Thymus (tissue), 11 donors: Measurements from ENCODE around the gene AUH. TPM values are rescaled to one million over a fixed set of nuclear protein-coding genes. Genes with fewer than 3 reads are reported as not detected.

Experiments used
- DNase-seq, 9 donors: peaks; one replicate each; pipeline ENCODE4 v3.0.0-alpha.2; 2013; ENCODE audit warnings: low spot score in 9 of 9, low read depth in 6 of 9, missing footprints in 1 of 9
- H3K27ac ChIP-seq, 2 donors: one replicate each; pipeline ENCODE4 v1.5.1; 2013; ENCODE audit warnings: control low read depth in 1 of 2, low read depth in 1 of 2, low read length in 1 of 2, mild to moderate bottlenecking in 1 of 2, moderate library complexity in 1 of 2
- H3K27me3 ChIP-seq, 2 donors: one replicate each; pipeline ENCODE4 v1.5.1; 2013; ENCODE audit warnings: low read length in 1 of 2; ENCODE audit not compliant: control insufficient read depth in 2 of 2, insufficient read depth in 1 of 2
- H3K36me3 ChIP-seq, 2 donors: one replicate each; pipeline ENCODE4 v1.5.1; 2013; ENCODE audit warnings: low read length in 1 of 2, mild to moderate bottlenecking in 1 of 2, moderate library complexity in 1 of 2; ENCODE audit not compliant: control insufficient read depth in 2 of 2, insufficient read depth in 2 of 2
- H3K4me1 ChIP-seq, 2 donors: one replicate each; pipeline ENCODE4 v1.5.1; 2013; ENCODE audit warnings: low read length in 2 of 2; ENCODE audit not compliant: control insufficient read depth in 2 of 2, insufficient read depth in 2 of 2
- H3K4me3 ChIP-seq, 2 donors: one replicate each; pipeline ENCODE4 v1.5.1; 2013; ENCODE audit warnings: low read length in 2 of 2, control low read depth in 1 of 2, mild to moderate bottlenecking in 1 of 2
- H3K9me3 ChIP-seq, 2 donors: one replicate each; pipeline ENCODE4 v1.5.1; 2013; ENCODE audit warnings: low read length in 1 of 2, mild to moderate bottlenecking in 1 of 2; ENCODE audit not compliant: control insufficient read depth in 2 of 2, insufficient read depth in 1 of 2
- WGBS: extraction: QIAGEN DNeasy Blood & Tissue Kit; methylation state at CpG from one replicate; pipeline ENCODE4 v1.1.7; 2013; 5-methylcytosine and 5-hydroxymethylcytosine counted together
- polyA plus RNA-seq: library from polyadenylated mRNA; stranded (reverse); fragments of 200-250 nt; gene quantifications from one replicate; pipeline ENCODE4 v1.2.3, GENCODE V29; 2013
- total RNA-seq: library from RNA; stranded (reverse); fragments of 120-200 nt; gene quantifications from one replicate; pipeline ENCODE4 v1.2.4, GENCODE V29; 2013
- donor health status: healthy.

AUH gene
- total and polyA plus RNA-seq, 2 donors = 14.2 to 41.5 TPM

GRCh38 chr9:91245431-91246313 lies 116.0 kb downstream of the AUH start:
- no peak overlapping the region for H3K27ac ChIP-seq

DNA sequence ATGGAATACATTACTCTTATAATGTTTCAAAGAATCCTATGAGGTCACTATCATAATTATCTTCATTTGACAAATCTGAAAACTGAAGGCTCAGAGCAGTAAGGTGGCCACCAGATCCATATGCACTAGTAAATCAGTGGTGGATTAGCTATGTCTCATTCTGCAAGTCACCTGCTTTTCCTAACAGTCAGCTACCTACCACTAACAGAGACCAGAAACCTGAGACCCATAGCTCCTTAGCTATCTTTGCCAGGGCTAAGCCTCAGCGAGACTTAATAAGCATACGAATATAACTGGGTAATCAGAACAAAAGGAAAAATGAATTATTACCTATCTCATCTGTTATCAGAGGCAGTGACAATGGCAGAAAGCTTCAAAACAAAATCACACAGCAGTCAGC lies 118.7 kb downstream of the AUH start:
- Histone ChIP-seq H3K9me3 (no peaks in the 10 kb centered on the region), H3K36me3 (no peaks in the 10 kb centered on the region), H3K27me3 (no peaks in the 10 kb centered on the region), H3K4me1 (peaks cover 0 to 4% of the 10 kb centered on the region in 2 donors), H3K4me3 (no peak overlapping the region), H3K27ac (no peak overlapping the region)
- no peak for DNase-seq
- 97% methylated on average over 2 of the region's 2 CpGs for WGBS

More at GRCh38 chr9:91245431-91246313, 116.0 kb downstream of the AUH start:
- peak in 1 of 9 donors; percentile 13 for DNase-seq
- H3K9me3 ChIP-seq = no peaks in the 10 kb centered on the region
- 86% methylated on average over 8 of the region's 8 CpGs for WGBS
- H3K36me3 ChIP-seq = no peaks in the 10 kb centered on the region
- H3K27me3 ChIP-seq = no peaks in the 10 kb centered on the region
- H3K4me1 ChIP-seq = peaks cover 0 to 4% of the 10 kb centered on the region in 2 donors
- no peak overlapping the region for H3K4me3 ChIP-seq

GRCh38 chr9:91241909-91242308 lies 119.8 kb downstream of the AUH start:
- H3K4me3 ChIP-seq = no peak overlapping the region
- no peaks in the 10 kb centered on the region for H3K27me3 ChIP-seq
- no peak overlapping the region for H3K27ac ChIP-seq
- DNase-seq = no peak
- no peaks in the 10 kb centered on the region for H3K36me3 ChIP-seq
- no peaks in the 10 kb centered on the region for H3K9me3 ChIP-seq
- peaks cover 0 to 4% of the 10 kb centered on the region in 2 donors for H3K4me1 ChIP-seq
- 98% methylated on average over 4 of the region's 4 CpGs for WGBS

DNA sequence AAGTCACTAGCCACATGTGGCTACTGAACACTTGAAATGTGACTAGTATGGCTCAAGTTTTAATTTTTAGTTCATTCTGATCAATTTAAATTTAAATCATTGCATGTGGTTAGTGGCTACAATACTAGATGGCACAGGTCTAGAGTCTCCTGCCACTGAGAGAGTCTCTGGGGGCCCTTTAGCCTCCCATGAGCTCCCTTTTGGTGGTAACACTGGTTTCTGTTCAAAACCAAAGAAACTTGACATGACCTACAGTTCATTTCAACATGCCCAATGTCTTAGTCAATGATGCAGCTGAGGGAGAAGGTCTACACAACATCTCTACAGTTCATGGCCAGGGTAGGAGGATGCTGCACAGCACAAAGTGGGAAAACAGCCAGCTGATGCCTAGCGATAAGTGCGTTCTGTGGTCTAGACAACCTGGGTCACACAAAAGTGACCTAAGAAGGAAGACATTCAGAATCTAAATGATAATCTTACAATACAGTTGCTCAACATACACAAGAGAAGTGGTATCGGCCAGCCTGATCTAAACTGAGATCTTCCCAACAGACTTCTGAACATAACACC lies 121.0 kb downstream of the AUH start:
- H3K36me3 ChIP-seq = no peaks in the 10 kb centered on the region
- H3K9me3 ChIP-seq = no peaks in the 10 kb centered on the region
- no peak overlapping the region for H3K27ac ChIP-seq
- no peak for DNase-seq
- no peaks in the 10 kb centered on the region for H3K27me3 ChIP-seq
- peaks cover 0 to 2% of the 10 kb centered on the region in 2 donors for H3K4me1 ChIP-seq
- WGBS = 97% methylated on average over 3 of the region's 3 CpGs
- no peak overlapping the region for H3K4me3 ChIP-seq

- Histone ChIP-seq H3K27me3 (no peaks in the 10 kb centered on the region), H3K4me1 (no peaks in the 10 kb centered on the region), H3K4me3 (no peak overlapping the region), H3K36me3 (no peaks in the 10 kb centered on the region), H3K9me3 (no peaks in the 10 kb centered on the region), H3K27ac (no peak overlapping the region)
- WGBS = 94% methylated on average over 5 of the region's 5 CpGs
- DNase-seq = no peak
These were observed 122.2 kb downstream of the AUH start for GRCh38 chr9:91239367-91240111.

DNA sequence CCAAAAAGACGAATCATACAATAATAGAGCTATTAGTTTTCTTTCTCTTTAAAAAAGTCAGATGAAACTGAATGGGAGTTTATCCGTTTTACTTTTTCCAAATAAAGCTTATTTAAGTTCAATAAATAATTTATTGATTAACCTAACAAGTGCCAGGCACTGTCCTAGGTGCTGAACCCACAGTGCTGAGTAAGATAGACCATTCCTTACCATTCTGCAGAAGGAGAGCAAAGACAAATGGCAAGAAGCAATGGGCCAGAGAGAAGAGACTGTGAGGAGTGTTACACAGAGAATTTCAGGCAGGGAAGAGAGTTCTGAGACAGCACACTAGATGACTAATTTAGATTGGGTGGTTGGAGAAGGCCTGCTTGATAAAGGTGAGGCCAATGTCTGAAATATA lies 127.2 kb downstream of the AUH start:
- no peaks in the 10 kb centered on the region for H3K4me1 ChIP-seq
- H3K9me3 ChIP-seq = no peaks in the 10 kb centered on the region

DNA sequence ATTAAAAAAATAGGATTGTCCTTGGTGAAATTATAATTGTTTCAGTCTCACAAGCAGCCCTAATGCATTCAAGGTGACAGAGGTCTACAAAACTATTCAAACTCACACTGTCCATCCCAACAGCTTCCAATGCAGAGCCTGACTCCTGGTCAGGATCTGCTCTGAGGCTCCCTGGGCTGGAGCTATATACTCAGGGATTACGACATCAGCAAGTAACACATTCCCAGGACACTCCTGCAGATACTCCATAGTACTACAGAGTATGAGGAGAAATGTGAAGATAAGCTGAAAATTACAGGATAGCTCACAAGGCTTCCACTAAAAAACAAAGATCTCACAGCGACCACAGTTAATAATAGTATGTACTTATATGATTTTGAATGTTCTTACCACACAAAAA lies 130.1 kb downstream of the AUH start:
- H3K4me1 ChIP-seq = no peaks in the 10 kb centered on the region
- no peaks in the 10 kb centered on the region for H3K36me3 ChIP-seq
- H3K4me3 ChIP-seq = no peak overlapping the region
- no peak for DNase-seq
- H3K27me3 ChIP-seq = no peaks in the 10 kb centered on the region
- H3K27ac ChIP-seq = no peak overlapping the region
- WGBS = 98% methylated on average over 2 of the region's 2 CpGs
- no peaks in the 10 kb centered on the region for H3K9me3 ChIP-seq

More for the DNA sequence above, 127.2 kb downstream of the AUH start:
- 98% methylated on average over 2 of the region's 2 CpGs for WGBS
- H3K27ac ChIP-seq = no peak overlapping the region
- no peak for DNase-seq
- no peaks in the 10 kb centered on the region for H3K27me3 ChIP-seq
- H3K4me3 ChIP-seq = no peak overlapping the region
- no peaks in the 10 kb centered on the region for H3K36me3 ChIP-seq

DNA sequence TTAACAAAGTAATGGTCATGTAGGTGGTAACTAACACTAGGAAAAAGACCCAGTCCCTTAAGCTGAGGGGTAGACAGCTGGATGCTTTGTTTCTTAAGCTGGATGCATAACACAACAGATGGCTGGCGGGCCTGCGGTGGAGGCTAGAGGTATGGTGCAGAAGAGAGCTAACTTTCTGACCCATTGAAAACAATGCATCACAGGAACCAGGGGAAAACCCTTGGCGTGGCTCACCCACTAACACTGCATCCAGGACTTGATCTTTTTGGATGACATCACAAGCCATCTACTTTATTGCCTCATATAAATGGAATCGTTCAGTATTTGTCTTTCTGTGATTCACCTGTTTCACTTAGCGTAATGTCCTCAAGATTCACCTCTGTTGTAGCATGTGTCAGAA lies 138.7 kb downstream of the AUH start:
- WGBS = 98% methylated on average over 5 of the region's 5 CpGs
- Histone ChIP-seq H3K9me3 (no peaks in the 10 kb centered on the region), H3K27ac (no peak overlapping the region), H3K4me3 (no peak overlapping the region), H3K27me3 (no peaks in the 10 kb centered on the region), H3K36me3 (peaks cover 3 to 8% of the 10 kb centered on the region in 2 donors), H3K4me1 (no peaks in the 10 kb centered on the region)
- no peak for DNase-seq

DNA sequence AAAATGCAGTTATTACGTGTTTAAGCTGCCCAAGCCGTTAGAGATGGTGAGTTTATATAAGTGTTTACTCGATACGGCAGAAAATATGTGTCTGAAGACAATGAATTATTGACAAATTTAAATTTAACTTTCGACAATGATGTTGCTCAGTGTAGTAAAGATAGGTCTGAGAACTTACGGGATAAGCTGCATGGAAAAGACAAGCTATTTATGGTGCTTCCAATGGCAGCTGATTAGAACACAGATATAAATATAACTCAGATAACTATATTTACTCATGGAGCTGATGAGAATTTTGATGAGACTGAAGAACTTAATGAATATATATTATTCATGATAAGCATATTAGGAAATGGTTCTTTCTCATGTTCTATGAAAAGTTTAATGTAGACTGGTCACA lies 139.3 kb downstream of the AUH start:
- Histone ChIP-seq H3K4me3 (no peak overlapping the region), H3K36me3 (peaks cover 8% of the 10 kb centered on the region in 2 donors), H3K27me3 (no peaks in the 10 kb centered on the region), H3K9me3 (no peaks in the 10 kb centered on the region), H3K4me1 (no peaks in the 10 kb centered on the region), H3K27ac (no peak overlapping the region)
- 99% methylated on average over 6 of the region's 6 CpGs for WGBS
- no peak for DNase-seq
